Lung (tissue), 12 donors: Measurements from ENCODE around the gene ABHD12. TPM values are rescaled to one million over a fixed set of nuclear protein-coding genes. Genes with fewer than 3 reads are reported as not detected.

ENCODE experiments used
- ATAC-seq: fragments of 200-7000 bp; cut with Tn5 transposase; one replicate; pipeline ENCODE4 v1.9.1; 2020; ENCODE audit warnings: moderate number of reproducible peaks; ENCODE audit not compliant: insufficient read depth, low FRiP score
- DNase-seq, 3 donors: peaks; one replicate each; pipeline ENCODE4 v3.0.0-alpha.2; 2013 to 2017
- H3K27ac ChIP-seq, 2 donors: one replicate each; pipeline ENCODE4 v1.5.1; 2013; ENCODE audit warnings: mild to moderate bottlenecking in 2 of 2, moderate library complexity in 2 of 2, control low read depth in 1 of 2, inconsistent platforms in 1 of 2, low read depth in 1 of 2, low read length in 1 of 2
- H3K27me3 ChIP-seq, 3 donors: one replicate each; pipeline ENCODE4 v1.5.1; 2013; ENCODE audit warnings: low read length in 2 of 3; ENCODE audit not compliant: control insufficient read depth in 3 of 3, insufficient read depth in 3 of 3
- H3K36me3 ChIP-seq, 4 donors: one replicate each; pipeline ENCODE4 v1.5.1; 2013; ENCODE audit warnings: low read length in 4 of 4, mild to moderate bottlenecking in 1 of 4, moderate library complexity in 1 of 4; ENCODE audit not compliant: control insufficient read depth in 4 of 4, insufficient read depth in 4 of 4
- H3K4me1 ChIP-seq, 5 donors: one replicate each; pipeline ENCODE4 v1.5.1; 2013; ENCODE audit warnings: low read length in 5 of 5, mild to moderate bottlenecking in 2 of 5, moderate library complexity in 1 of 5; ENCODE audit not compliant: control insufficient read depth in 5 of 5, insufficient read depth in 5 of 5
- H3K4me3 ChIP-seq: one replicate; pipeline ENCODE4 v1.5.1; 2013; ENCODE audit warnings: mild to moderate bottlenecking, control low read depth, moderate library complexity
- H3K9ac ChIP-seq, 2 donors: one replicate each; pipeline ENCODE4 v1.5.1; 2013; ENCODE audit warnings: low read length in 2 of 2, control low read depth in 1 of 2; ENCODE audit not compliant: insufficient read depth in 1 of 2
- H3K9me3 ChIP-seq, 4 donors: one replicate each; pipeline ENCODE4 v1.5.1; 2013; ENCODE audit warnings: low read length in 3 of 4, mild to moderate bottlenecking in 1 of 4, moderate library complexity in 1 of 4; ENCODE audit not compliant: control insufficient read depth in 4 of 4, insufficient read depth in 3 of 4
- CTCF ChIP-seq: IDR thresholded peaks from 2 replicates; pipeline ENCODE4 v1.5.1; 2012; ENCODE audit warnings: mild to moderate bottlenecking; ENCODE audit errors: control extremely low read depth, extremely low read depth
- WGBS, 2 donors: extraction: QIAGEN DNeasy Blood & Tissue Kit; methylation state at CpG; one replicate each; pipeline ENCODE4 v1.1.7; 2013; 5-methylcytosine and 5-hydroxymethylcytosine counted together
- polyA plus RNA-seq, 2 donors: library from polyadenylated mRNA; stranded (reverse); fragments of 200-250 nt; gene quantifications; one replicate each; pipeline ENCODE4 v1.2.1, GENCODE V29; 2013
- total RNA-seq, 2 donors: library from RNA; depleted of rRNA in 1 of 2; stranded (reverse); fragments of >200 nt in 1 of 2; gene quantifications; one replicate each; pipeline ENCODE4 v1.2.1, GENCODE V29; 2014 to 2021
- donor health status: control.
- donor health status: control.
- donor health status: Bipolar disorder and iron deficiency.
- donor health status: healthy.
- donor health status: DM: yes; HTN: yes; CAD: no.

Gene ABHD12
- total and polyA plus RNA-seq, 4 donors, result 34.3 to 58.1 (median 44.6) TPM

- no peak for DNase-seq
- no peak overlapping the region for H3K27ac ChIP-seq
Measured at GRCh38 chr20:25356271-25356933, 34.2 kb downstream of the ABHD12 start.

GRCh38 chr20:25355866-25356265 lies 34.8 kb downstream of the ABHD12 start:
- TF ChIP-seq CTCF, result no peak
- Histone ChIP-seq H3K4me3 (no peak overlapping the region), H3K27me3 (no peaks in the 10 kb centered on the region), H3K9me3 (no peaks in the 10 kb centered on the region), H3K4me1 (peaks cover 0 to 10% (median 2%) of the 10 kb centered on the region in 5 donors), H3K9ac (no peak overlapping the region), H3K27ac (no peak overlapping the region), H3K36me3 (no peaks in the 10 kb centered on the region)
- no peak for ATAC-seq
- DNase-seq, result no peak
- WGBS, 2 donors, result 96 to 99% methylated on average over 2 of the region's 2 CpGs

More at GRCh38 chr20:25356271-25356933, 34.2 kb downstream of the ABHD12 start:
- no peaks in the 10 kb centered on the region for H3K27me3 ChIP-seq
- 75 to 89% methylated on average over 10 of the region's 10 CpGs for WGBS, 2 donors
- H3K9me3 ChIP-seq, result no peaks in the 10 kb centered on the region
- no peak for TF ChIP-seq CTCF
- H3K36me3 ChIP-seq, result no peaks in the 10 kb centered on the region
- no peak overlapping the region for H3K4me3 ChIP-seq
- H3K9ac ChIP-seq, result no peak overlapping the region
- ATAC-seq, result no peak
- H3K4me1 ChIP-seq, result peaks cover 0 to 10% (median 0%) of the 10 kb centered on the region in 5 donors

- Histone ChIP-seq H3K27me3 (no peaks in the 10 kb centered on the region), H3K9ac (no peak overlapping the region), H3K9me3 (no peaks in the 10 kb centered on the region), H3K4me1 (peaks cover 0 to 10% (median 2%) of the 10 kb centered on the region in 5 donors), H3K27ac (no peak overlapping the region), H3K36me3 (no peaks in the 10 kb centered on the region), H3K4me3 (no peak overlapping the region)
- DNase-seq (no peak), ATAC-seq (no peak)
- no peak for TF ChIP-seq CTCF
- 57% methylated on average over 3 of the region's 3 CpGs for WGBS, 2 donors
Measured at GRCh38 chr20:25355011-25355595, 35.5 kb downstream of the ABHD12 start.
